AML-193 (cell line): Measurements from ENCODE around the gene ROCK1.

Experiments used
- DNase-seq, 2 experiments: peaks; one replicate each; lab custom pipeline; 2025; lab: John Stamatoyannopoulos, UW

ROCK1 gene

GRCh38 chr18:21105936-21106335 lies 5.7 kb downstream of the ROCK1 start:
- peak; percentile 44 to 45 for DNase-seq

- no peak for DNase-seq
Observed at GRCh38 chr18:21101172-21101571, 10.4 kb downstream of the ROCK1 start.

GRCh38 chr18:21100678-21101077 lies 10.9 kb downstream of the ROCK1 start:
- no peak for DNase-seq

- DNase-seq = no peak
Observed at GRCh38 chr18:21100146-21100545, 11.5 kb downstream of the ROCK1 start.

- no peak for DNase-seq
Observed at GRCh38 chr18:21099442-21099841, 12.2 kb downstream of the ROCK1 start.

- DNase-seq = no peak
Observed at GRCh38 chr18:21096760-21097159, 14.9 kb downstream of the ROCK1 start.

GRCh38 chr18:21093133-21093532 lies 18.5 kb downstream of the ROCK1 start:
- no peak for DNase-seq

GRCh38 chr18:21090680-21091079 lies 20.9 kb downstream of the ROCK1 start:
- no peak for DNase-seq

GRCh38 chr18:21085579-21086166 lies 25.9 kb downstream of the ROCK1 start:
- no peak for DNase-seq

- DNase-seq = no peak
Observed at GRCh38 chr18:21084511-21085078, 27.0 kb downstream of the ROCK1 start.

- DNase-seq = no peak
Observed at GRCh38 chr18:21083017-21083416, 28.6 kb downstream of the ROCK1 start.

- no peak for DNase-seq
Observed at GRCh38 chr18:21081426-21081825, 30.2 kb downstream of the ROCK1 start.

- no peak for DNase-seq
Observed at GRCh38 chr18:21080576-21080975, 31.0 kb downstream of the ROCK1 start.

GRCh38 chr18:21074336-21075323 lies 37.0 kb downstream of the ROCK1 start:
- DNase-seq = peak; percentile 40 to 55

GRCh38 chr18:21073180-21073579 lies 38.4 kb downstream of the ROCK1 start:
- DNase-seq = no peak

GRCh38 chr18:21071071-21071470 lies 40.5 kb downstream of the ROCK1 start:
- DNase-seq = no peak

GRCh38 chr18:21069468-21069867 lies 42.1 kb downstream of the ROCK1 start:
- no peak for DNase-seq

- DNase-seq = no peak
Observed at GRCh38 chr18:21064347-21064746, 47.3 kb downstream of the ROCK1 start.

- DNase-seq = no peak
Observed at GRCh38 chr18:21063011-21063410, 48.6 kb downstream of the ROCK1 start.

- no peak for DNase-seq
Observed at GRCh38 chr18:21057112-21057511, 54.5 kb downstream of the ROCK1 start.

- DNase-seq = no peak
Observed at GRCh38 chr18:21056545-21056944, 55.1 kb downstream of the ROCK1 start.

- DNase-seq = no peak
Observed at GRCh38 chr18:21054252-21054821, 57.3 kb downstream of the ROCK1 start.

GRCh38 chr18:21053127-21053526 lies 58.5 kb downstream of the ROCK1 start:
- DNase-seq = no peak
